ENCODE measurements around the gene PPP1CA.

Gene PPP1CA

DNA sequence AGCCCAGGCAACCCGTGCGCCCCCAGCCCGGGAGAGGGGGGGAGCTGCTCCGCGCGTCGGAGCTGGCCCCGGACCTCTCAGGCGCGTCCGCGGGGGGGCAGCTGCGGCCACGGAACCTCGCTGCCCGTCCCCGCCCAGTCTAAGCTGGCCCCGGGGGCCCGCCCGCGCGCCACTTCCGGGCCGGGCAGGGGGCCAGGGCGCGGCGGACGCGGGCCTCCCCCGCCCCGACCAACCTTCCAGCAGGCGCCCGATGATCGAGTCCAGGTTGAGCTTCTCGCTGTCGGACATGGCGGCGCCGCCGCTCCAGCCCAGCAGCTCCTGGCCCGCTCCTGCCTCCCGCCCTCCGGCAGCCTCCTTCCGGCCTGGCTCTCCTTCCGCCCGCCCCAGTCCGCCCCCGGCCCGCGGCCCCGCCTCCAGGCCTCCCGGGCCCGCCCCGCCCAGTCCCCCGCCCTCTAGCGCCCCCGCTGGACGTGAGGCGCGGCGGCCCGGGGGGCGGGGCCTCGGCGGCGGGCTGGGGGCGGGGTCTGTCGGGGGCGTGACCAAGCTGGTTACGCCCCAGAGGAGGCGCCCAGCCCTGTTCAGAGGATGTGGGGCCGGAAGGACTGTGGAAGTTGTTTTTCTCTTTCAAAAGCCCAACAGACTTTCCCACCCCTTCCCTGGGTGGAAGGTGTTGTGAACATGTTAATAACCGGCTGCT is at the start of gene PPP1CA:
PPP1CA (minus strand) TSS at position 364 of the 697 bp plus-strand sequence; CDS start at position 288, 76 bp downstream.
- DNase-seq (ENCODE audit: low read depth) = peak; percentile 57
- TF ChIP-seq, protein P1, sequence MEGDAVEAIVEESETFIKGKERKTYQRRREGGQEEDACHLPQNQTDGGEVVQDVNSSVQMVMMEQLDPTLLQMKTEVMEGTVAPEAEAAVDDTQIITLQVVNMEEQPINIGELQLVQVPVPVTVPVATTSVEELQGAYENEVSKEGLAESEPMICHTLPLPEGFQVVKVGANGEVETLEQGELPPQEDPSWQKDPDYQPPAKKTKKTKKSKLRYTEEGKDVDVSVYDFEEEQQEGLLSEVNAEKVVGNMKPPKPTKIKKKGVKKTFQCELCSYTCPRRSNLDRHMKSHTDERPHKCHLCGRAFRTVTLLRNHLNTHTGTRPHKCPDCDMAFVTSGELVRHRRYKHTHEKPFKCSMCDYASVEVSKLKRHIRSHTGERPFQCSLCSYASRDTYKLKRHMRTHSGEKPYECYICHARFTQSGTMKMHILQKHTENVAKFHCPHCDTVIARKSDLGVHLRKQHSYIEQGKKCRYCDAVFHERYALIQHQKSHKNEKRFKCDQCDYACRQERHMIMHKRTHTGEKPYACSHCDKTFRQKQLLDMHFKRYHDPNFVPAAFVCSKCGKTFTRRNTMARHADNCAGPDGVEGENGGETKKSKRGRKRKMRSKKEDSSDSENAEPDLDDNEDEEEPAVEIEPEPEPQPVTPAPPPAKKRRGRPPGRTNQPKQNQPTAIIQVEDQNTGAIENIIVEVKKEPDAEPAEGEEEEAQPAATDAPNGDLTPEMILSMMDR (IDR thresholded peaks at IDR 0.05; ENCODE audit: low read depth, low read length, missing control alignments) = peak; percentile 24
- peak within 1 kb of the TSS; percentile 86 for H3K4me3 ChIP-seq (ENCODE audit: low read depth, low read length)

DNA sequence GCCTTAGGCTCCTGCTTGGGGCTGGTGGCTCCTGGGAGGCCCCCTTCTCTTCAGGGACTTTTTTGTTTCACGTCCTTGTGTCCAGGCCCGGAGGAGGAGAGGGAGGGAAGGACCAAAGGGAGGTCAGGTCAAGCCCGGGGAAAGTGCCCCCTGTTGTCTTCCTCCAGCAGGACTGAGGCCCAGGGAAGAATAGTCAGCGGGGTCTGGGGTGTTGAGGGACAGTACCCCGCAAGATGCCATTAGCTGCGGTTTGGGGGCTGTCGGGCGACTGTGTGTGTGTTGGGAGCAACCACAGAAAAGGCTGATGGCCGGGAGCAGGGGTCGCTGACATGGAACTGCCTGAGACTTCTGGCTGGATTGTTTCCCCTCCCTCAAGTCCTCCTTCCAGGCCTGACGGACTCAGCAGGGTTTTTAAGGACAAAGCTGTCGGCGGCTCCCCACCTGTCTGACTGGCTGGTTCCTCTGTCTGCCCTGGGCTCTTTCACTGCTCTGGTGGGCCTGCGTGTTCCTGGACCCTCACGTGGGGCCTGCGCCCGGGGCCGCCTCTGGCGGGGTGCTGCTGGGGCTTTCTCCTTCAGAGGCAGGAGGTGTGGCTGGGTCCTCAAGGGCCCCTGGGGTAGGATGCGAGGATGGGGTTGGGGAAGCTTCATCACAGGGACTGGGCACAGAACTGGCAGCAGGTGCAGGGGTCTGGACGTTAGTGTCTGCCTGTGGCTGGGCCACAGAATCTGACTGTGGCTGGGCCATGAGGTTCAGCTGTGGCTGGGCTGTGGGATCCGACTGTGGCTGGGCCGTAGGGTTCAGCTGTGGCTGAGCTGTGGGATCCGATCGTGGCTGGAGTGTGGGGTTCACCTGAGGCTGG is 49.4 kb upstream of the PPP1CA start:
- TF ChIP-seq, protein P1 (IDR thresholded peaks at IDR 0.05; ENCODE audit: low read depth, low read length, missing control alignments) = no peak
- DNase-seq (ENCODE audit: low read depth) = no peak
- no peak overlapping the region for H3K4me3 ChIP-seq (ENCODE audit: low read depth, low read length)

DNA sequence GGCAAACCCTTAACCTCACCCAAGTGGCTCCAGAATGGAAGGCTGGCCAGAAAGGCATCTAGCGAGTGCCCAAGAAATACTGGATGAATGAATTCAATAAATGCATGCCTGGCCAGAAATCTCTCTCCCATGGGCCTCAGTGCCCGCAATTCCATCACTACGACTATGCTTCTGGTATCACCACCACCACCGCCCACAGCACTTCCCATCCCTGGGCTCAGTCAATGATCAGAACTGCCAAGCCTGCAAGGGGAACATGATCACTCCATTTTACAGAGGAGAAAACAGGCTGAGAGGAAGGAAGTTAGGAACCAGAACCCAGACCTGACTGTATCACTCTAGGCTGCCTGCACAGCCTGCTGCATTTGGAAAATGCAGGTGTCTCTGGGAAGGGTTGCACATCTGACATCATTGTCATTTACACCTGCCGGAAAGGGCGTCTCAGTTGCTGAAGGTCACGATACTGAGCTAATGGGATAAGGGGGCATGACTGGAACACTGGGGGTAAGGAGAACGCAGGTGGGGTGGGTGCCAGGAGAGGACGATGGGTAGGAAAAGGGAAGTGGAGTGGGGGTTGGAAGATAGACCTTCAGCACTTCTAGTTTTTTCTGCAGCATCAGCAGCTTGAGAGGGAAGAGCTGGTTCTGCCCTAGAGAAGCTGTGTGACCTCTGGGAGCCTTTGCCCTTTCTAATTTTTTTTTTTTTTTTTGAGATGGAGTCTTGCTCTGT is 47.6 kb upstream of the PPP1CA start:
- no peak overlapping the region for H3K4me3 ChIP-seq (ENCODE audit: low read depth, low read length)
- no peak for DNase-seq (ENCODE audit: low read depth)
- TF ChIP-seq, protein P1 (IDR thresholded peaks at IDR 0.05; ENCODE audit: low read depth, low read length, missing control alignments) = no peak

DNA sequence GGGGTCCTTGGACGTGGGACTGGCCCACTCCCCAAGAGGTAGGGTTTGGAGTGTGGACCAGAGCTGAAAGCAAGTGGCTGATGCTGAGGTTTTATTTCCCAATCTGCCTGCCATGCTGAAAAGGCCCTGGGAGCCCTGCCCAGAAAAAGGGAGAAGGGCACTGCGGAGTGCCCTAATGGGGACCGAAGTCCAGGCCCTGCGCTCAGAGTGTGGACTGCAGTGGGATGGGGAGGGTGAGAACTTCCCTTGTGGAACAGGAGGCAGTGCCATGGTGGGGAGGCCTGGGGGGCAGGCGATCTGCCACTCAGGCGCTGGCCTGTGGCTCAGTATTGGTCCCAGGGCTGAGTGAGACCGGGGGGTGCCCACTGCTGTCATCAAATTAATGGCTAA is 46.6 kb upstream of the PPP1CA start:
- DNase-seq (ENCODE audit: low read depth) = no peak
- H3K4me3 ChIP-seq (ENCODE audit: low read depth, low read length) = no peak overlapping the region
- TF ChIP-seq, protein P1 (IDR thresholded peaks at IDR 0.05; ENCODE audit: low read depth, low read length, missing control alignments) = no peak

DNA sequence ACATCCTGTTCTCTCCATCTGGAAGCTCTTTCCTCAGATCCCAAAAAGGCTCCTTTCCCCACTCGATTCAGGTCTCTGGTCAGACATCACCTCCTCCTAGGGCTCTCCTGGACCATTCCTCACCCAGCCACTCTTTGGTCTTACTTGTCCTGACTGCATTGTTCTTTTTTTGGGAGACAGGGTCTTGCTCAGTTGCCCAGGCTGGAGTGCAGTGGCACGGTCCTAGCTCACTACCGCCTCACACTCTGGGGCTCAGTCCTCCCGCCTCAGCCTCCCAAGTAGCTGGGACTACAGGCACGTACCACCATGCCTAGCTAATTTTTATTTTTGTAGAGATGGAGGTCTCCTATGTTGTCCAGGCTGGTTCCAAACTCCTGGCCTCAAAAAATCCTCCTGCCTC is 43.9 kb upstream of the PPP1CA start:
- DNase-seq (ENCODE audit: low read depth) = no peak
- H3K4me3 ChIP-seq (ENCODE audit: low read depth, low read length) = no peak overlapping the region
- TF ChIP-seq, protein P1 (IDR thresholded peaks at IDR 0.05; ENCODE audit: low read depth, low read length, missing control alignments) = no peak

DNA sequence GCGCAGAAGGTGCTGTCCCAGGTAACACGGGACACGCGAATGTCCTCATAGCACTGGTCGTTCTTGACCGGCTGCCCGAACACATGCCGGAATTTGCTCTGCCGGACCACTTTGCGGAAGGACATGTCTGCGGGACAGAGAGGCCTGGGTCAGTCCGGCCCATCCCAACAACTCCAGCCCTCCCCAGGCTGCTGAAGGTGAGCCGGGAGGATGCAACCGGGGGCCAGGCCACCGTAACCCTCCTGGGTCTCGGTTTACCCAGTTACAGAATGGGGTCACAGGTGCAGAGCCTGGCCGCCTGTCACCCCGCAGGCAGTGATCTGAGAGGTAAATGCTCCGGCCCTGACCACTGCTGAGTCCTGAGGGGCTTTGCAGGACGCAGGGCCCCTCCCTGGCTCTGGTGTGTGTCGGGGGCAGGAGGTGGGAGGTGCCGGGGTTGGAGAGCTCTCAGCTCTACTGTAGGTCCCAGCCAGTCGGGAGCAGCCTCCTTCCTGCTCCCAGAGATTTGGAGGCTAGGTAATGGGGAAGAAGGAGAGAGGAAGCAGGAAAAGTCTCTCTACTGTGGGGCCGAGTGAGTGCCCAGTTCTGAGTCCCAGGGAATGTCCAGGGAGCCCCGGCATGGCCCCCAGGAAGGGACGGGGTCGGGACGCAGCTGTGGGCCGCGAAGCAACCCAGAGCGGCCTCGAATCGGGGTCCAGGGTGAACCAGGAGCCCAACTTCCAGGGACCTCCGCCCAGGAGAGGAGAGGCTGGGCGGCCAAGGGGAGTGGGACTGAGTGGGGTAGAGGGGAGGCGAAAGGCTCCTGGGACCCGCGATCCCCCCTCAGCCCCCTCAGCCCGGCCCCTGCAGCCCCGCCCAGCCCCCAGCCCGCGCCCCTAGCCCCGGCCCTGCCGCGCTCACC is 41.1 kb upstream of the PPP1CA start:
- peak overlapping the region; percentile 40 for H3K4me3 ChIP-seq (ENCODE audit: low read depth, low read length)
- TF ChIP-seq, protein P1 (IDR thresholded peaks at IDR 0.05; ENCODE audit: low read depth, low read length, missing control alignments) = no peak
- no peak for DNase-seq (ENCODE audit: low read depth)

Data from GM12864 (cell line).